CD1c-positive myeloid dendritic cell (primary cell): ENCODE measurements around the gene PTPRN2.

ENCODE experiments used
- DNase-seq: peaks from one replicate; pipeline ENCODE4 v3.0.0-alpha.2; 2016; ENCODE audit errors: extremely low spot score

Gene PTPRN2

DNA sequence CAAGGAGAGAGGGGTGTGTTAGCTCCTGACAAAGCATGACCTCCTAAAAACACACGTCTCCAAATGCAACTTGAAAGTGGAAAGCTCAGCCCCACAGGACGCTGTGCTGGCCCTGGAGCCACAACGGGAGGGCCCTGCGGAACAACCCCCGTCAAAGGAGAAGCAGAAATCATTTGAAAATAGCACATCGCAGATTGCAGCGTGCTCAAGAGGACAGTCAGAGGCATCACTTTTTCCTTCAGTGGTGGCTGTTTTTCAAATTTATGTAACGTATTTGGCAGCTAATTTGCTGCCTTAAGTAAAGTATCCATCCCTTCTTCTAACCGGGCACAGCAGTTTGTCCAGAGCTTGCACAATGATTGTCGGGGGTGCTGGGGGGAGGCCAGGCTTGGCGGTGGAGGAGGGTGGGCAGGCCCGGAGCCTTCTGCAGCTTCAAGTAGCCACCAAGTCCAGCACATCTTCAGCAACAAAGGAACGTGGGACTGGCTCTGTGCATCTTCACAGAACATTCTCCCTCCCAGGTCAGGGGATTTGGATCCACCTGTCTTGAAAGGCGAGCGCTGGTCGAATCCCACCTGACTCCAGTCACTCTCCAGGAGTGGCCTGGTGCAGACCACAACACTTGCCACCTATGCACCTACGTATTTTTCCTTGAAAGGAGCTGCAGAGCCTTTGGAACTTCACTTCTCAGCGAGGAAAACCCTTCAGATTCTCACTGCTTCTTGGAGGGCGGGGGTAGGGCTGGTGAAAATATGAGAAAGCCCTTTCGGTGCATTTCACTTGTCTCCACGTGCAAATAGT lies 904.5 kb downstream of the PTPRN2 start:
- no peak for DNase-seq

GRCh38 chr7:157682064-157682945 lies 905.3 kb downstream of the PTPRN2 start:
- DNase-seq: no peak

GRCh38 chr7:157679607-157680006 lies 908.0 kb downstream of the PTPRN2 start:
- DNase-seq: no peak

DNA sequence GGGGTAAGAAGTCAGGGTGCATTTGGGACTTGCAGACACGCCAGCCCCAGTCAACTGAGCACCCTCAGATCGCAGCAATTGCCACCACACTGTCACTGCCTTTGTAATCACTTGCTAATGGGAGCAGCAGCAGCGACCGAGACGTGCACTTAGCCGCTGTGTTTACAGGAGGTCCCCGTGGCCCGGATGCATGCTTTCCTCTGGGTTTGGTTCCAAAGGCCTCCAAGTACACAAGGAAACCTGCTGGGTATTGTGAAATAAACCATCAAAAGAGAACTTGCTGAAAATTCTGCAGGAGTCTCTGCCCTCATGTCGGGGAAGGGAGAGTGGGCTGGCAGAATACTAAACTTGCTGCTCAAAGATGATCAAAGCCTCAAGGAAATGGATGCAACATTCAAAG lies 909.1 kb downstream of the PTPRN2 start:
- DNase-seq: no peak

- no peak for DNase-seq
These were observed 911.0 kb downstream of the PTPRN2 start for GRCh38 chr7:157676456-157677255.

GRCh38 chr7:157676001-157676400 lies 911.6 kb downstream of the PTPRN2 start:
- no peak for DNase-seq

DNA sequence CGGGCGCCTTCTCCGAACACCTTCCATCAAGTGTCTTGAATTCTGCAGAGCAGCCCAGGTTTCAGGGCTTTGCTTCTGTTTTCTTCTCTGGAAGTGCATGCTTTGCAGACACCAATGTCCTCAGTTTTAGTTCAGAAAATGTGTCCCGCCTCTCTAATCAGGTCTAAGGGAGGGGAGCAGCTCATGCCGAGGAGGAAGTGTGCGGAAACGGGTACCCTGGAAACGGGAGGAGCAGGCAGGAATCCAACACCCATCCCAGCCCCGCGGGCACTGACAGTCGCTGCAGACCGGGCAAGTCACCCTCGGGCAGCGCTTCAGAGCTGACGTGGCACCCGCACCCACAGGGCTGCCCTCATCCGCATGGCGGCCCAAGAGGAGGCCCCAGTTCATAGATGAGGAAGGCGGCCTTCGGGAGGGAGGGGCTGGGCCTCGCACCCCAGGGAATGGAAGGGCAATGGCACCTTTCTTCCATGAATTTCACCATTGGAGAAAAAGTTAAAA lies 912.1 kb downstream of the PTPRN2 start:
- no peak for DNase-seq

DNA sequence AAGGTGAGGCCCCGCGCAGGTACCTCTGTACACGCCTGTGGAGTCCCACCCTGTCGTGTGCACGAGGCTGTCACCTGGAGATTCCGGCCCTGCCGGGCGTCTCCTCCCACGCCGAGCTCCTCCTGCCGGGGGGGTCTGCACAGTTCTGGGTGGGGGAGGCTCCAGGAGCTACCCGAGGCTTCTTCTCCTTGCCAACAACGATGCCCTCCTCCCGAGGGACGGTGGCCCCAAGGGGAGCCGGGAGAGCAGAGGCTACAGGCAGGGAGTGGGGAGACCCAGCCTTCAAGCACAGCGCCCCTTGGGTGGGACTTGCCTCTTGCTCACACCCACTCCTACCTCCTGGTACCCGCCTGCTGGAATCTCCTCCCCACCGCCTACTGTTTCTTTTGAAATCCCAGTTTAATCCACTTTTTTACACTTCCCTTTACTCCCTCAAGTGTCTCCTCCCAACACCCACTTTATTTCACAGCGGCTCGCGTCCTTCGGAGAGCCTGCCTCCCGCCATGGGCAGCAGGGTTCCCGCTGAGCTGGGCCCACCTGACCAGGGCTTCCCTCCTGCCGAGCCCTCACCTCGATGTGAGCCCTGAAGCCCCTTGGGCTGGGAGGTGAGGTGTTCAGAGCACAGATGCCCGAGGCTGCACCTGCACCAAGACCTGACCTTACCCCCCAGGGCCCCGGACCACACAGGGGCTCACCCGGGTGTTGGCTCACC lies 912.8 kb downstream of the PTPRN2 start:
- DNase-seq: no peak

DNA sequence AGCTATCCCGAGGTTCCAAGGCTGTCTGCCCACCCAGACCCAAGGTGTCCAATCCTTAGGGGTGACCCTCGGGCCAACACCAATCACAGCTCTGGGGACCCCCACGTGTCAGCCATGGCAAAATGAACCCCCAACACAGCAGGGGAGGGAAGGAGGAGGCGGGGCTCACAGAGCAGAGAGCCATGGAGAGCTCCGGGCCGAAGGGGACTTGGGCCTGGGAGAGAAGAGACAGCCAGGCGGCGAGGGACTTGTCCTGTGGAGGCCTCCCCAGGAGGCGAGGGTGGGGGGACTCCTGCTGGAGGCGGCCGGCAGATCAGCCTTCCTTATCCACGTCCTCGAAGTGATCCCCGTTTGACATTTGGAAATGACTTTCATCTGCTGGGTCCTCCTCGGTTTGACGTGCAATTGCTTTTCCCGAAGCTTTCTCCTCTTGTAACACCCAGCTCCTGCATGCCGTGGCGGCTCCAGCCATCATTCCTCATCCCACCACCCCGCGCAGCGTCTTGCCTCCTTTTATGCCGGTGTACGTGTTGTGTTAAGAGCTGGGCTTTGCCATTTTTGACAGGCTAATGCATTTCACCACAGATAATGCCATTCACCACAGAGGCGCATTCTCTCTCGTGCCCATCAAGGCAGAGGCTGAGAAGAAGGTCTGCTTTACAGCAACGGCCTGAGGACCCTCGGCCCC lies 913.5 kb downstream of the PTPRN2 start:
- no peak for DNase-seq

- DNase-seq: no peak
These were observed 914.0 kb downstream of the PTPRN2 start for GRCh38 chr7:157673573-157673972.

DNA sequence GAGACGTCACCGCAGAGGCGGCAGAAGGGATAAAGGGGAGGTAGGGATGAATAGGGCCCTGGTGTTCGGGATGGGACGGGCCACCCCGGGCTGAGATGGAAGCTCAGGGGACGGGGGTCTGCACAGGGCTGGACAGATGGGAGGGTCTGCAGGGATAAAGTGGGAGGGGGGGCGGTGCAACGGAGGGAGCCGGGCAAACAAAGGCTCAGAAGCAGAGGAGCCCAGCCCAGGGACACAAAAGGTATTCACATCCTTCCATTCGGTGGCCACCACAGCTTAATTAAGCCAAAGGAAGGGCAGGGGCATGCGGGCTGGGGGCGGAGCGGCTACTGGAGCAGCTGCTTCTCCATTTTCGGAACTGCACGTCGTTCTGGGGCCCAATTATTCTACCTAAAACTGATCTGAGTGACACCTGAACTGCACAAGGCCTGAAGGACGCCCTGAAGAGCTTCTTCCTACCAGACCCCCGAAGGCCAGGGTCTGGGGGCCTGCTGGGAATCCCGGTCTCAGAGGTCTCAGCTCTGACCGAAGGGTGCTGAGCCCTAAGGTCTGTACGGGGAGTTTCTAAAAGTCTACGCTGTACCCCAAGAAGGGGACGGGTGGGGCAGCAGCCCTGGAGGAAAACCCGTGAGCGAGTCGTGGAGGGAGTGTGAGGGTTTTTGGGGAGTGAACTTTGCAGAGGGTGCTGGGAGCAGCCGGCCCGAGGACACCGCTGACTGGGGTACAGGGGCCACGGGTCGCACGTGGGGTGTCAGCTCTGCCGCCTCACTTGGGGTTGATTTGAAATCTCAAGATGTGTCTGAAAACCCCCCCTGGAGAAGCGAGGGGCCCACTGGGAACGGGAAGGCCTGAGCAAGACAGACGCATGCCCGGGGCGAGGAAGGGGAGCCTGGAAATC lies 916.0 kb downstream of the PTPRN2 start:
- no peak for DNase-seq

GRCh38 chr7:157670490-157671357 lies 916.9 kb downstream of the PTPRN2 start:
- no peak for DNase-seq

DNA sequence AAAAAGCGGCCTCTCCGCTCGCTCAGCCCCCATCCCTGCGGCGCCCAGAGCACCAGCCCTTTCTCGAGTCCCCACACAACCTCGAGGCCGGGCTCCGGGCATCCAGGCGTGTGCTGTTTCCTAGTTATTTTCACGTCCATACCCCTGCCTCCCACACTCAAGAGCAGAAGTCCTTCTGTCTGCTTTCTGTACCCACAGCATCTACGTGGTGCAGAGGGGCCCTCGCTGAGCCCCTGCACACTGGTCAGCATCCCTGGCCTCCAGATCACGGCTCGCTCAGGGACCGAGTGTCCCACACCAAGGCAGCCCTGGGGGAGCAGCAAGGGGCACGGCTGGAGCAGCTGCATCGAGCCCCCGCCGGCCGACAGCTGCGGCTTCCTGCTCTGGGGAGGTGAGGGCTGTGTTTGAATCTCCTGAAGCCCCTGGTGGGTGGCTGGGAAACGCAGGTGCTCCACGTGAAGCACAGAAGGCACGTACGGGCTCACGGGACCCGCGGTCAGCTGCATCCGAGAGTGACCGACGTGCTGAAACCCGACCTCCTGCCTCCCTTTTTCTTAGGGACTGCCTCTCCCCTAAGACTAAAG lies 917.8 kb downstream of the PTPRN2 start:
- no peak for DNase-seq

DNA sequence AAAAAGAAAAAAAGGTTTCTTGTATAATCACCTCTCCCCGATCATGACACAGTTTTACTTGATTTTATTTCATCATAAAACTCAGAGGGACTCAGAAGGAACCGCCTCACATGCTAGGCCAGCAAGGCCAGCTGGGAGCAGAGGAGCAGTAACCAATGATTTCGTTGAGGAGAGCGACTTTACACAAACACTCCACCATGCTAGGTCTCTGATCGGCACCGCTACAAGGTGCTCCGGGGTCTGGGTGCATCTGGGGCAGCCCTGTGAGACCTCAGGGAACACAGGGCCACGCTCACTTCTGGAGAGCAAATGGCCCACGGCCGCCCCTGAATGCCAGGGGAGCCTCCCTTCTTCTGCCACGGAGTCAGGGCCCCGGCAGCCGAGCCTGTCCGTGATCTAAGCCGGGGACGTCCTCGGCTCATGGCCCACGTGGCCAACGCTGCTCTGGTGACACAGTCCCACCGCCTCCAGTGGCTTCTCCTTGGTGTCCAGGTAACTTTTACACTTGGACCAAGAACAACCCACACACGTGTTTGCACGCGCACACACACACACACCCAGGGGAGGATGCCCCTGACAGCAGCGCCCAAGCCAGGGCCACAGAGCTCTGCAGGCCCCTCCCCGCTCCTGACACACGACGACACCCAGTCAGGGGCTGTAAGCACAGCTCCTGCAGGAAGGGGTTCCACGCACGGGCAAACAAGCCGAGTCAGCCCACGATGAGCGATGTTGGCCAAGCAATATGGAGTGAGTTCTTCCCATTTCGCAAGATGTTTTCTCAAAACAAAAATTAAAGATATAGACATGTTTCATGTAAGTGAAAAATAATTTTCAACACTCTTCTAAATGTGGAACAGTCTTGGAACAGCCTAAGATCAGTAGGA lies 918.5 kb downstream of the PTPRN2 start:
- DNase-seq: no peak

- no peak for DNase-seq
These were observed 919.3 kb downstream of the PTPRN2 start for GRCh38 chr7:157668221-157668883.

GRCh38 chr7:157667731-157668130 lies 919.9 kb downstream of the PTPRN2 start:
- DNase-seq: no peak

DNA sequence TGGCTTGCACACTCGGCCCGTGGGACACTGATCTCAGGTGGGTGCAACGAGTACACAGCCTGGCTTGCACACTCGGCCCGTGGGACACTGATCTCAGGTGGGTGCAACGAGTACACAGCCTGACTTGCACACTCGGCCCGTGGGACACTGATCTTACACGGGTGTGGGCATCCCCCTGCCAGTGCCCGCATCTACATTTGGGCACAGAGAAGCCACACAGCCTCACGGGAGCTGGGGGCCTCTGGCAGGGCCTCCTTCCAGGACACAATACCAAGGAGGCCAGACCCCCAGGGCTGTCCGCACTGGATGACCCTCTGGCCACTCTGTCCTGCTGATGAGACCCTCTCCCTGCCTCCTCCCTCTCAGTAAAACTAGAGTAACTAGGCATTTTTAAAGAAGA lies 920.4 kb downstream of the PTPRN2 start:
- DNase-seq: no peak
